Endothelial cell (in vitro differentiated cells): ENCODE results near the gene CLEC17A. TPM values are rescaled to one million over a fixed set of nuclear protein-coding genes. Genes with fewer than 3 reads are reported as not detected.

Experiments used
- DNase-seq: peaks from one replicate; pipeline ENCODE4 v3.0.0; 2021; ENCODE audit warnings: low spot score
- H3K27ac Mint-ChIP-seq: one replicate; pipeline ENCODE4 v1.8.0; 2021; ENCODE audit warnings: mixed read lengths, inconsistent platforms; ENCODE audit not compliant: unreplicated experiment
- H3K27me3 Mint-ChIP-seq: one replicate; pipeline ENCODE4 v1.8.0; 2021; ENCODE audit warnings: mild to moderate bottlenecking, moderate library complexity, mixed read lengths, inconsistent platforms; ENCODE audit not compliant: unreplicated experiment
- H3K36me3 Mint-ChIP-seq: one replicate; pipeline ENCODE4 v1.8.0; 2021; ENCODE audit warnings: mild to moderate bottlenecking, low read depth, mixed read lengths, inconsistent platforms; ENCODE audit not compliant: unreplicated experiment
- H3K4me1 Mint-ChIP-seq: one replicate; pipeline ENCODE4 v1.8.0; 2021; ENCODE audit warnings: mild to moderate bottlenecking, mixed read lengths, inconsistent platforms; ENCODE audit not compliant: unreplicated experiment
- H3K4me3 Mint-ChIP-seq: one replicate; pipeline ENCODE4 v1.8.0; 2021; ENCODE audit warnings: mild to moderate bottlenecking, mixed read lengths, inconsistent platforms; ENCODE audit not compliant: unreplicated experiment
- H3K9me3 Mint-ChIP-seq: one replicate; pipeline ENCODE4 v1.8.0; 2021; ENCODE audit warnings: mixed read lengths, inconsistent platforms; ENCODE audit not compliant: unreplicated experiment
- total RNA-seq: library from RNA; stranded (reverse); fragmentation: NEBNext Ultra II Directional; extraction: Animal tissue kit (Norgen Biotek cat#: 25700); gene quantifications from one replicate; pipeline ENCODE4 v1.2.1, GENCODE V29; 2021; ENCODE audit not compliant: unreplicated experiment
- TF ChIP-seq, protein P1 (sequence below): fragments of 200-600 bp; sonication (generic); IDR thresholded peaks from one replicate; pipeline ENCODE4 v1.5.0; 2021; ENCODE audit warnings: antibody characterized with exemption; ENCODE audit not compliant: unreplicated experiment

Gene CLEC17A
- total RNA-seq, 1 donor from 2014 or later = not detected

DNA sequence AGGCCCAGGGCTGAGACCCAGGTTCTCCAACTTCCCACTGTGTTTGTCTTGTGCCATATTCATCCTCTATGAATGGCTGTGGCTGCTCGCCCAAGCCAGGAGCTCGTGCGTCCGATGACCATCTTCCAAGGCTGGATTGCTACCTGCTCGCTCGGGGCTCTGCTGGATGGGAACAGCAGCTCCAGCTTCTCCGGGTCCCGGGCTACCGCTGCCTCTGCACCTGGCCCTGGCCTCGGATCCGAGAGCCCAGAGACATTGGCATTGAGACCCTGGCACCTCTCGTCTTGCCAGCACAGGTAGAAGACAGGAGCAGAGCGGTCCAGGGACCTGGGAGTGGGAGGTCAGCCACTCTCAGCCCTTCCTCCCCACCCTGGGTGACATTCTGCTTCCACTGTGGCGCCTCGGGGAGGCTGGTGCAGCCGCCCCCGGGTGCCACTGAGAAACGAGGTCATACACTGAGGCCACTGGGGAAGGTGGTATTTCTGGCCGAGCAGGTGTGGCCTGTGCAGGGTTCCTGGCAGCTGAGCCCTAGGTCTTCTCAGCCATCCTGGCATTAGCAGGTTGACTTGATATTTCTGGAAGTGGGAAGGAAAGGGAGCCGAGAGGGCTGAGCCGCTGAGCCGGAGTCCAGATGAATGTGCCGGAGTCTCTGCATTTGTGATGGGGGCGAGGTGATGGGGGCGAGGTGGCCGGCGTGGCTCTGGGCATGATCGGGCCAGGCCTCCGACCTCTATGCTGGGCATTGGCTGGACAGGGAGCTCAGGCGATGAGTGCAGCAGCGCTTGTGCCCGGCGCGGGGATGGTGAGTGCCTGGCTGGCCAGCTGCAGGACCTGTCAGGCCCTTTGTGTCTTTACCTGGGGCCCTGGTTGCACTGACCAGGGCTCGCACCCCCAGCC, 29.6 kb upstream of the CLEC17A start:
- TF ChIP-seq, protein P1, sequence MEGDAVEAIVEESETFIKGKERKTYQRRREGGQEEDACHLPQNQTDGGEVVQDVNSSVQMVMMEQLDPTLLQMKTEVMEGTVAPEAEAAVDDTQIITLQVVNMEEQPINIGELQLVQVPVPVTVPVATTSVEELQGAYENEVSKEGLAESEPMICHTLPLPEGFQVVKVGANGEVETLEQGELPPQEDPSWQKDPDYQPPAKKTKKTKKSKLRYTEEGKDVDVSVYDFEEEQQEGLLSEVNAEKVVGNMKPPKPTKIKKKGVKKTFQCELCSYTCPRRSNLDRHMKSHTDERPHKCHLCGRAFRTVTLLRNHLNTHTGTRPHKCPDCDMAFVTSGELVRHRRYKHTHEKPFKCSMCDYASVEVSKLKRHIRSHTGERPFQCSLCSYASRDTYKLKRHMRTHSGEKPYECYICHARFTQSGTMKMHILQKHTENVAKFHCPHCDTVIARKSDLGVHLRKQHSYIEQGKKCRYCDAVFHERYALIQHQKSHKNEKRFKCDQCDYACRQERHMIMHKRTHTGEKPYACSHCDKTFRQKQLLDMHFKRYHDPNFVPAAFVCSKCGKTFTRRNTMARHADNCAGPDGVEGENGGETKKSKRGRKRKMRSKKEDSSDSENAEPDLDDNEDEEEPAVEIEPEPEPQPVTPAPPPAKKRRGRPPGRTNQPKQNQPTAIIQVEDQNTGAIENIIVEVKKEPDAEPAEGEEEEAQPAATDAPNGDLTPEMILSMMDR = no peak
- Mint-ChIP-seq H3K27me3 (peaks cover 6% of the 10 kb centered on the region), H3K36me3 (no peaks in the 10 kb centered on the region), H3K27ac (no peak overlapping the region), H3K4me1 (peaks cover 6% of the 10 kb centered on the region), H3K9me3 (no peaks in the 10 kb centered on the region), H3K4me3 (no peak overlapping the region)
- DNase-seq = no peak

DNA sequence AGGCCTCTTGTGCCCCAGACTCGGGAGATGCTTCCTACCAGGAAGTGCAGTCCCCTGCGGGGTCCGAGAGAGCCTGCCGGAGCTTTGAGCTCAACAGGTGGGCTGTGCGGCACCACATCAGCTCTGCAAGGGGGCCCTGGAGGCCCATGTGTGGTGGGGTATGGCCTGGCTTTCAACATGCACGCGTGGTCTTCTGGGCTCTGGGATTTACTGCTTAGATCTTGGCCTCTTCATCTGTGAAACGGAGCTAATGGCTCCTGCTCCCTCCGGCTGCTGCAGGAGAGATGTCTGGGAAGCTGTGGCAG, 29.0 kb upstream of the CLEC17A start:
- no peak for DNase-seq
- H3K4me3 Mint-ChIP-seq = no peak overlapping the region
- TF ChIP-seq, protein P1 = no peak
- no peaks in the 10 kb centered on the region for H3K9me3 Mint-ChIP-seq
- H3K36me3 Mint-ChIP-seq = no peaks in the 10 kb centered on the region
- peaks cover 6% of the 10 kb centered on the region for H3K4me1 Mint-ChIP-seq
- peaks cover 5% of the 10 kb centered on the region for H3K27me3 Mint-ChIP-seq
- H3K27ac Mint-ChIP-seq = no peak overlapping the region

DNA sequence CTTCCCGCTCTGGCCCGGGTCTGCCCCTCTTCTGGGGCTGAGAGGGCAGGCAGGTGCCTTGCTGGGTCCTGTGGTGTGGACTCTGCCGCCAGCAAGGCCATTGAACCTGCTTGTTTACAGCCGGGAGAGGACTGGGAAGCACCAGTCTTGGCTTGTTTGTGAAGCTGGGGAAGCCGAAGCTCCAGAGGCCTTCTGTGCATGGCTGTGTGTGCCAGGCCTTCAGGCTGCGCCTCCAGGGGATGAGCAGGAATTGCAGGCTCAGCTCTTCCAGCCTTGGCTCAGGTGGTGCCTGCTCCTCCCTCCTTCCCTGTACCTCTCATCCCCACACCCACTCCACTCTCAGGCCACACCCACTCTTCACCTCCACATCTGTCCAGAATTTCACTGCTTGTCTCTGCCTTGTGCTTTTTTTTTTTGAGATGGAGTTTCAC, 28.5 kb upstream of the CLEC17A start:
- Mint-ChIP-seq H3K36me3 (no peaks in the 10 kb centered on the region), H3K4me1 (peaks cover 10% of the 10 kb centered on the region), H3K27ac (no peak overlapping the region), H3K27me3 (peaks cover 5% of the 10 kb centered on the region), H3K9me3 (no peaks in the 10 kb centered on the region), H3K4me3 (no peak overlapping the region)
- TF ChIP-seq, protein P1 = no peak
- no peak for DNase-seq

DNA sequence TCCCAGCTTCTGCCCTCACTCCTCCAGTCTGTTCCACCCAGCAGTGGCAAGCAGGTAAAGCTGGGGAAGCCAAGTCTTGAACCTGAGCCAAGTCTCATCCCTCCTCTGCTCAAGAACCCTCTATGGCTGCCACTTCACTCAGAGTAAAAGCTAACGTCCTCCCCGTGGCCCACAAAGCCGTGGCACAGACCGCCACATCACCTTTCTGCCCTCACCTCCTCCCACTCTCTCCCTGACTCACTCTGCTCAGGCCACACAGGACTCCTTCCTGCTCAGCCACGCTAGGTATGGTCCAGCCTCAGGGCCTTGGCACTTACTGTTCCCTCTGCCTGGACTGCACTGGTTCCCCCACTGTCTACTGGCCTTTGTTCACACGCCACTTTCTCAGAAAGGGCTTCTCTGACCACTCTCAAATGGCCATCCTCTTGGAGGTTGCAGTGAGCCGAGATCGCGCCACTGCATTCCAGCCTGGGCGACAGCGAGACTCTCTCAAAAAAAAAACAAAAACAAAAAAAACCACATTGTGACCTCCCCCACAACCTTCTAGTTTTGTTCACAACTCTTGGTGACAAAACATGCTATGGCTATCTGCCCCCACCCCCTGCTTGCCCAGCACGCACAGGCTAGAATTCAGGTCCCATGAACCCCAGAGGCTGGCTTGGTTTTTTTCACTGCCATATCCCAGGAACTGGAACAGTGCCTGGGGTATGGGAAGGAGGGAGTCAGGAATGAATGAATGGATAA, 26.8 kb upstream of the CLEC17A start:
- Mint-ChIP-seq H3K9me3 (no peaks in the 10 kb centered on the region), H3K36me3 (no peaks in the 10 kb centered on the region), H3K27ac (no peak overlapping the region), H3K4me3 (no peak overlapping the region), H3K27me3 (peaks cover 7% of the 10 kb centered on the region), H3K4me1 (peaks cover 11% of the 10 kb centered on the region)
- DNase-seq = no peak
- TF ChIP-seq, protein P1 = no peak
